SIG-M5 treated with dmso at 0.1 percent for 504 hours (cell line): ENCODE measurements around the gene RIC1.
"Not testable (repeated sequence)": the region's sequence is repeated elsewhere in the genome, so short reads cannot be mapped to it uniquely, and the experiment has no call there.

Source experiments
- DNase-seq: peaks from one replicate; lab custom pipeline; 2025; ENCODE audit not compliant: unreplicated experiment; lab: John Stamatoyannopoulos, UW

The RIC1 gene

GRCh38 chr9:5667391-5667790 lies 38.5 kb downstream of the RIC1 start:
- no peak for DNase-seq

DNA sequence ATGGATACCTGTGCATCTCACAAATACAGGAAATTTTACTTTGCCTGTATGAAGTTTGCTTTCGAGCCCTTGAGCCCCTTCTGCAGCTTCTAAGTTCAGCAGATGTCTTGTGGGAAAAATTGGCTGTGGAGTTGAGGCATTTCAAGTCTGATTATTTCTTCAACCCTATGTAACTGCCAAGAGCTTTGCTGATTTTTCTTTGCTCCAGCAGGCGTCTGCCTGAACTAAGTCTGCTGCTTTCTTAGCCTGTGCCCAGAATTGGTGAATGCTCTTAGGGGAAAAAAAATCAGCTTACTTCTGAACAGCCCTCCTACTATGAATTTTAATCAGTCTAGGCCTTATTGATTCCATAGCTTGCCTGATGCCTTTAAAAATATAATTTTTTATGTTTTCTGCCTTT lies 41.2 kb downstream of the RIC1 start:
- no peak for DNase-seq

DNA sequence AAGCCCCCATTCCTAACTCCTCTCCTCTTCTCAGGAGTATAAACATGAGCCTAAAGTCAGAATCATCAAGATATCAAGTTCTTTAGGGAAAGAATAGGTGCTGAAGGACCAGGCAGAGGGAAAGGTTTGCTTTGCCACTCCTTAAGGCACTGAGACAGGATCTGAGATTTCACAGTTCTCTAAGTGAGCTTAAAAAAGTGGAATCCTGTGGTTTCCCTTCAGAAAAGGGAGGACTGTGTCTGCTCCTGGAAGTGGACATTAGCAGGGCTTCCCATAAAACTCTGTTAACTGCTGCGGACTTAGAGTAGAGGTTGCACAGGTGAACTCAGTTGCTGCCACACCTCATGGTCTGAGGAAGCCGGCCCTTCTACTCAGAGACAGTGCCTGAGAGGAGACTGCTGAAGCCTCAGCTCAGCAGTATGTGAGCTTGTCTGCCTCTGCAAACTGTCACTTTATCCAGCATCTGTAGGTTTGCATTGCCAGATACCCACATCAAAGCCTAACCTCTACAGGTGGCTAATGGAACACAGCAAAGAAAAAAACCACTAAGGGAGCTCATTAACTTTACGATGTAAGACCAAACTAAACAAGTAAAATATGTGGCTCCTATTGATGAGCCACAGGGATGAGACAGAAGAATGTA lies 42.9 kb downstream of the RIC1 start:
- no peak for DNase-seq

DNA sequence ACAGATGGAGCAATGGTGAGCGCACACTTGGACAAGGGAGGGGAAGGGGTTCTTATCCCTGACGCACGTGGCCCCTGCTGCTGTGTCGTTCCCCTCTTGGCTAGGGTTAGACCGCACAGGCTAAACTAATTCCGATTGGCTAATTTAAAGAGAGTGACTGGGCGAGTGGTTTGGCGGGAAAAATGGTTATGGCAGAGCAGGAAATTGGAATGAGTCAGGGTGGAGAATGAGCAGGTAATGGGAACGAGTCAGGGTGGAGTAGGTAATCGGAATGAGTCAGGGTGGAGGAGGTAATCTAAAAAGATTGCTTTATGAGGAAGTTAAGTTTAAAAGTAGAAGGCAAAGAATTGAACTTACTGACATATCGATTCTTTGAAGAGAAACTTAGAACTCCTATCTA lies 46.1 kb downstream of the RIC1 start:
- not testable (repeated sequence) for DNase-seq

DNA sequence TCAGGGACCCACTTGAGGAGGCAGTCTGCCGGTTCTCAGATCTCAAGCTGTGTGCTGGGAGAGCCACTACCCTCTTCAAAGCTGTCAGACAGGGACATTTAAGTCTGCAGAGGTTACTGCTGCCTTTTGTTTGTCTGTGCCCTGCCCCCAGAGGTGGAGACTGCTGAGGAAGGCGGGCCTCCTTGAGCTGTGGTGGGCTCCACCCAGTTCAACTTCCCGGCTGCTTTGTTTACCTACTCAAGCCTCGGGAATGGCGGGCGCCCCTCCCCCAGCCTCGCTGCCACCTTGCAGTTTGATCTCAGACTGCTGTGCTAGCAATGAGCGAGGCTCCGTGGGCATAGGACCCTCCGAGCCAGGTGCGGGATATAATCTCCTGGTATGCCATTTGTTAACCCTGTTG lies 54.7 kb downstream of the RIC1 start:
- DNase-seq: not testable (repeated sequence)

DNA sequence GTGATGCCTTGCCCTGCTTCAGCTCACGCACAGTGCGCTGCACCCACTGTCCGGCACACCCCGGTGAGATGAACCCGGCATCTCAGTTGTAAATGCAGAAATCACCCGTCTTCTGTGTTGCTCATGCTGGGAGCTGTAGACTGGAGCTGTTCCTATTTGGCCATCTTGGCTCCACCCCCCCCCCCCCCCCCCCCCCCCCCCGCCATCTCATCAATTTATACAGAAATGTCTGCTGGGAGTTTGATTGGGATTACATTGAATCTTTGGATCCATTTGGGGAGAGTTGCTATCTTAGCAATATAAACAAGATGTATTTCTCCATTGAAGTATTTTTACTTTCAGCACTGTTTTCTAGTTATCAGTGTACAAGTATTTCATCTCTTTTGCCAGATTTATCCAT lies 55.2 kb downstream of the RIC1 start:
- DNase-seq: no peak

DNA sequence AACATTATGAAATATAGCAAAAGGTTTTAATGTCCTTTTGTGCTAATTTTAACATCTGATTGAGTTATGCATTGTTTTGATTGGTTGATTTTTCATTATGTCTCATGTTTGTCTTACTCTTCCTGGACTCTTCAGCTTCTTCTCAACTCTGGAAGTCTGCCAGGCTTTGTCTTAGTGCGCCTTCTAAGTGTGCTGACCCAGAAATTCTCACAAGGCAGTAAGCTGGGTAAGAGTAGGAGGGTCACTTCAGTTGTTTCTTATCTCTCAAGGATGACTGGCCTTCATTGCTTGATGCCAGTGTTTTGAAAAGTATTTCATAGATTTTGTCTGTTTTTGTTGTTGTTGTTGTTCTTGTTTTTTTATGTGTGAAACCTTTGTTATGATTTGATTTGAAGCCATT lies 59.2 kb downstream of the RIC1 start:
- no peak for DNase-seq

GRCh38 chr9:5690278-5690677 lies 61.4 kb downstream of the RIC1 start:
- DNase-seq: no peak

- no peak for DNase-seq
Observed at GRCh38 chr9:5695860-5696259, 67.0 kb downstream of the RIC1 start.

GRCh38 chr9:5696884-5697283 lies 68.0 kb downstream of the RIC1 start:
- no peak for DNase-seq

DNA sequence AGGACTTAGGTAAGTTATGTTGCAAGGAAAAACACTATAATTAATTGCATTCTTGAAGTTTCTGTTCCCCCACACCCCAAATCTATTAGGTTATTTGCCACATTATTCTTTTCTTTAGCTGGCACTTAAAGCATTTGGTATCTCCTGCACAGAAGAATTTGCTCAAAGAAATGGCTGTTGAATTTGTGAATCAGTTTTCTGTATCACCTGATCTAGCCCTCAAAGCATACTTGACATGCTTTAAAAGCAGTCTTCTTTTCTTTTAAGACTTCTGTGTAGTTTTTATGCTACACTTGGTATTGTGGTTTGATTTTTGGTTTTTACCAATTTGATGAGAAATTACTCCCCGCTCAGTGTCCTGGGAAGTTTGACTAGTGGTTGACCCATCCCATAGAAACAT lies 69.1 kb downstream of the RIC1 start:
- no peak for DNase-seq

GRCh38 chr9:5698810-5699556 lies 70.1 kb downstream of the RIC1 start:
- DNase-seq: no peak

DNA sequence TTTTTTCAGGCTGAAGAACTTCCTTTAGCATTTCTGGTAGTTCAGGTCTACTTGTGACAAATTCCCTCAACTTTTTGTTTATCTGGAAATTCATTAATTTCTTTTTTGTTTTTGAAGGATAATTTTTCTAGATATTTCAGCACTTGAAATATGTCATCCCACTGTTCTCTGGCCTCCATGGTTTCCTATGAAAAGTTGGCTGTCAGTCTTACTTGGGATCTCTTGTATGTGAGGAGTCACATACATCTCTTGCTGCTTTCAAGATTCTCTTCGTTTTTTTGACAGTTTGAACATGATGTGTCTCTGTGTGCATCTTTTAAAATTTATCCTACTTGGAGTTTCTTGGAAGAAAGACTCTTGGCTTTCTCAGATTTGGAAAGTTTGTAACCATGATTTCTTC lies 79.5 kb downstream of the RIC1 start:
- no peak for DNase-seq

- DNase-seq: no peak
Observed at GRCh38 chr9:5712651-5713390, 83.9 kb downstream of the RIC1 start.

DNA sequence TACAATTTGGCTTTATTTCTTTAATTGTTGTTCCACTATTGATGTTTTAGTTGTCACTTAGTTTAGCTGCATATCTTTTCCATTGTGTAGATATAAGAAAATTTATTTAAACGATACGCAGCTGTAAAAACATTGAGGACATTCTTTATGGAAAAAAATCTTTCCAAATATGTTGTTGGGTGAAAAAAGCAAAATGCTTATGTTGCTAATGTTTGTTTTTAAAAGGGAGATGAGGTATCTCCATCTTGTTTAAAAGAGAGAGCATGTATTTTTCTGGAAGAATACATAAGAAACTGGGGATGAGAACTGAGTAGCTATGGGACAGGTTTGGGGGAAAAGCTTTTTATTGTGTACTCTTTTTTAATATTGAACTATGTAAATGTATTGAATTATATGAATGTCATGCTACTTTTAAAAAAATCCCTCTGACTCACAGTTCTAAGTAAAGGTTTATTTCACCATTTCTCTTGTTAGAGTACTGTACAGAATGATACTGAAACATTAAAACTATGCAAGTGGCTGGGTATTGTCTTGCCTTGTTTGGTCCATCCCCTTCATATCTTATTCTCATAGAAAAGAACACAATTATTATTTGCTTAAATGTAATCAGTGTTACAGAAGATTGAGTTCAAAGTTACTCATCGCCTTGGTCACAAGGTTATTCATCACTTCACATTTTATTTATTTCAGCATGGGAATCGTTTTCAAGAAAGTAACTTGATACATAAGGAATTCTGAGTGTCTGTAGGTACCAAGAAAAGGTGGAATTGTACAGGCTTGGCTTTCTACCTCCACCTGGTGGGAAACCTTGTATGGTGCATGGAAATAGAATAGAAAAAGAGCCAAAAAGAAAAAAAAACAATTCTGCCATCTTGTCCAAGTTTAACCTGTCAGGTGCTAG lies 85.8 kb downstream of the RIC1 start:
- no peak for DNase-seq

DNA sequence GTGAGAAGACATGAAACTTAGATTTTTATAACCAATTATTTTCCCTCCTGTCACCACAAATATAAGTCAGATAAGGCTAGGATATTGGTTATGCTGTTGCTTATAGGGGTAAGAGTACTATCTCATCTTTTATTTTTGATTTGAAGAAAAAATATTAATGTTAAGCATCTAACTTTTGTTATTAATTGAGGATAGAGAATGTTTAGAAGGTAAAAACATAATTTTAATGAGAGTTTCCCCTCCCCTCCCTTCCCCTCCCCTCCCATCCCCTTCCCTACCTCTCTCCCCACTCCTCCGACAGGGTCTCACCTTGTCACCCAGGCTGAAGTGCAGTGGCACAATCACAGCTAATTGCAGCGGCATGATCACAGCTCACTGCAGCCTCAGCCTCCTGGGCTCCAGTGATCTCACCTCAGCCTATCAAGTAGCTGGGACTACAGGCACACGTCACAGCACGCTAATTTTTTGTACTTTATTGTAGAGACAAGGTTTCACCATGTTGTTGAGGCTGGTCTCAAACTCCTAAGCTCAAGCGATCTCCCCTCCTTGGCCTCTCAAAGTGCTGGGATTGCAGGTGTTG lies 86.7 kb downstream of the RIC1 start:
- no peak for DNase-seq

- not testable (repeated sequence) for DNase-seq
Observed at GRCh38 chr9:5717434-5717833, 88.5 kb downstream of the RIC1 start.

DNA sequence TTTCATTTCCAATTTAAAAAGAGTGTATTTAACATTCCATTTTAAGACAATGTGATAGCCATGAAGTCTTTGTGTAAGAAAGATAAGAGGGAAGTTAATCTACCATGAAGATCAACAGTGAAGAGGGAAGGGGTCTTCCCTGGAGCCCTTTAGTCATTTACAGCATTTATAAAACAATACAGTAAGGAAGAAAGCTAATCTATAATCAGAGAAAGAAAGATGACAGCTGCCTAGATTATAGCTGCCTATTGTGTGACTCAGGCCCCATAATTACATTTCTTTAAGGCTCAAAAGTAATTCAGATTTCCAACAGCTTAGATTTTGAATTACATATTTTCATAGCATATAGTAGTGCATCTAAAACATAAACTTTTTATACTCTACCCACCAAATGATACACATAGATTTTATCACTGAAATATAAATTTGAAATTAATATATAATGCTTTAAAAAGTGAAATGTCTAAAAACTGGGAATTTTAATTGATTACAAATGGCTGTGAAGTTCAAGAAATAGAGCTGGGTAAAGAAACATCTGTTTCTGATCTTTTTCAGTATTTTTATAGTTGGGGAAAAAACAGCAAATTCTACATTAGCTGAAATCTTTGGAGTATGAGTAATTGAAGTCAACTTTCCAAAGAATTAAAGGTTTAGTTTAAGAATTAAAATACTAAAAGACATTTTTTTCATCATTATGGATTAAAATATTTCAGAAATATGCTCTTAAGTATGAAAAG lies 89.6 kb downstream of the RIC1 start:
- DNase-seq: no peak

DNA sequence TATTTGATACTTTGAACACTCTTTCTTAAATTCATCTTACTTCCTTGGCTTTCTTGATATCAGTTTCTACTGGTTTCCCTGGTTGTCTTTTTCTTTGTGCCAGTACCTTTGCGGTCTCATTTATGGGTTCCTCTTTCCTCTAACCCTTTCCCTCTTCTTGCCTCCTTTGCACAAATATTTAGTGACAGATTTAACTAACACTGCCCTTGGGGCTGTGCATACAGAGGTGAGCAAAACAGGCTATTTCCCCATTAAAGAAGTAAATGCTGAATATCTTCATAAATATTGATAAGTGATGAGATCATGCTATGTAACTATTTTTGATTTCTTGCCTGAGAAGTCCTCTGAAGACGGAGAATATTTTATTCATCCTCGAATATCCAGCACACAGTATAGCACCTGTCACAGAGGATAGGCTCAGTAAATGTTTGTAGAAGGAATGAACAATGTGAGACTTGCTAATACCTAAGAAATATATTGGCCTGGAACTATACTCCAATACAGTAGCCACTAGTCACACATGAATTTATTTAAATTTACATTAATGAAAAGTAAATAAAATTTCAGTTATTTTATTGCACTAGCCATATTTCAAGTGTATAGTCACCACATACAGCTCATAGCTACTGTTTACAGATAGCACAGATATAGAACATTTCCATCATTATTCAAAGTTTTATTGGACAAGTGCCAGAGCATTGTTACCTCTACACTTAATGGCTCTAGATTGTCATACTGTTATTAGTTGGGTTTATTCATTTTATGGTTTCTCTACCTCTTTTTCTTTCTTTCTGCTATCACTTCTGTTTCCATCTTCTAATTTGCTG lies 90.4 kb downstream of the RIC1 start:
- DNase-seq: no peak
